ENCODE results near the gene CDH4.

CDH4 gene

GRCh38 chr20:61726979-61727378, 474.9 kb downstream of the CDH4 start:
- POLR2A ChIA-PET = no interaction called here
- CTCF ChIA-PET = no interaction called here
- TF ChIP-seq CTCF (IDR thresholded peaks at IDR 0.05; ENCODE audit: insufficient read depth, low read length, missing control alignments) = no peak
- no peak for DNase-seq (ENCODE audit: low read depth, low spot score)
- no peak overlapping the region for H3K4me3 ChIP-seq (ENCODE audit: low read depth, low read length)

DNA sequence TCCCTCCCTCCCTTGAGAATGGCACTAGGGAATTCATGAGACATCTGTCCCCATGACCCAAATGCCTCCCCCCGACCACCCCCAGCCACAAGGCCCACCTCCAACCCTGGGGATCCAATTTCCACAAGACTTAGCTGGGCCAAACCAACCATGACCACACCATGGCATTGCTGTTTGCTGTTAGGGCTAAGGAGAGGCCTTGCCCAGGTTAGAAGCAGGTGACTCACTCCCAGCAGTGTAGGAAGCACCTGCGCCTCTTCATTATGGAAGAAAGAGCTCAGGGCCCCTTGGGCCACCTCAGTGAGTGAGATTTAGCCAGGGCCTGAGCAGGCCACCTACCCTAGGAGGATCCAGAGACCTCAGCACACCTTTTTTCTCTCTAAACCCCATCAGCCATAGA, 475.7 kb downstream of the CDH4 start:
- TF ChIP-seq CTCF (IDR thresholded peaks at IDR 0.05; ENCODE audit: insufficient read depth, low read length, missing control alignments) = no peak
- no peak overlapping the region for H3K4me3 ChIP-seq (ENCODE audit: low read depth, low read length)
- no peak for DNase-seq (ENCODE audit: low read depth, low spot score)
- ChIA-PET POLR2A (no interaction called here), CTCF (no interaction called here)

- no peak overlapping the region for H3K4me3 ChIP-seq (ENCODE audit: low read depth, low read length)
- ChIA-PET POLR2A (no interaction called here), CTCF (no interaction called here)
- TF ChIP-seq CTCF (IDR thresholded peaks at IDR 0.05; ENCODE audit: insufficient read depth, low read length, missing control alignments) = no peak
- no peak for DNase-seq (ENCODE audit: low read depth, low spot score)
Observed at GRCh38 chr20:61728326-61728725, 476.3 kb downstream of the CDH4 start.

DNA sequence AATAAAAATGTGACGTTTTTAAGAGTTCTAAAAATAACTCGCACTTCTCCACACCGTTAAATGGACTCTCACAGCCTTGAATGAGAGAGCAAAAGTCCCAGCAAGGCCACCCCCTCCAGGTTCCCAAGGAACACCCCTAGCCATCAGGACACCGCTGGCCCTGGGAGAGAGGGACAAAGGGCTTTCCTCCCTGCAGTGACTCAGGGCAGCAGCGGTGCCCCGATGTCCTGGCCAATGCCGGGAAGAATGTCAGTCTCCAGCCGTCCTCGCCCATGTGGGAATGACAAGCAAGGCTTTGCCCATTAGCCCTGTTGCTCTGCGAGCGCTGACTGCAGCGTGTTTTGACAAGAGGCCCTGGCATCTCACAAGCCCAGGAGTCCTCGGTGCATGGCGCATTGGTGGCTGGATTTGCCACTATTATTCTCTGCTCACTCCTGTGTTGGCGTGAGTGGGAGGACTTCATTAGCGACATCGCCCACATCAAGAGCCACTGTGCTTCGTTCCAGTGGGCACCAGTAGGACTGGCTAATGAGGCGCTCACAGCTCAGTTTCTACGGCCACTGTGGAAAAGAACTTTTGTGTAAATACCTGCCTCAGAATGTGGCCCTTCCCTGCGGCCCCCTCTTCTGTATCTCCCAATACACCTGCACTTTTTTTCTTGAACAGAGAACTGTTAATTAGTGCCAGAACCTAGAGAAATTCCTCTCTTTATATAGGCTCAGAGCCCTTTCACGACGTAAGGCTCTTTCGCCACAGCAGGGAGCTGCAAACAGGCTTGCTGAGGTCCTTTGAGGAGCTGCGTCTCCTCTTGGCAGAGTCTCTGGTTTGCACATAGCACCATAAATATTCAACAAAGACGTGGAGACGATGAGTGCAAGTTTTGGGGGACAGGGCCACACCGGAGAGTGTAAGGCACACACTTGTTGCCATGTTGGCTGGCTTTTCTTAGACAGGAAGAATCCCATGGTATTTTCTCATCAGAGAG, 477.0 kb downstream of the CDH4 start:
- ChIA-PET CTCF (no interaction called here), POLR2A (no interaction called here)
- no peak for DNase-seq (ENCODE audit: low read depth, low spot score)
- H3K4me3 ChIP-seq (ENCODE audit: low read depth, low read length) = no peak overlapping the region
- no peak for TF ChIP-seq CTCF (IDR thresholded peaks at IDR 0.05; ENCODE audit: insufficient read depth, low read length, missing control alignments)

DNA sequence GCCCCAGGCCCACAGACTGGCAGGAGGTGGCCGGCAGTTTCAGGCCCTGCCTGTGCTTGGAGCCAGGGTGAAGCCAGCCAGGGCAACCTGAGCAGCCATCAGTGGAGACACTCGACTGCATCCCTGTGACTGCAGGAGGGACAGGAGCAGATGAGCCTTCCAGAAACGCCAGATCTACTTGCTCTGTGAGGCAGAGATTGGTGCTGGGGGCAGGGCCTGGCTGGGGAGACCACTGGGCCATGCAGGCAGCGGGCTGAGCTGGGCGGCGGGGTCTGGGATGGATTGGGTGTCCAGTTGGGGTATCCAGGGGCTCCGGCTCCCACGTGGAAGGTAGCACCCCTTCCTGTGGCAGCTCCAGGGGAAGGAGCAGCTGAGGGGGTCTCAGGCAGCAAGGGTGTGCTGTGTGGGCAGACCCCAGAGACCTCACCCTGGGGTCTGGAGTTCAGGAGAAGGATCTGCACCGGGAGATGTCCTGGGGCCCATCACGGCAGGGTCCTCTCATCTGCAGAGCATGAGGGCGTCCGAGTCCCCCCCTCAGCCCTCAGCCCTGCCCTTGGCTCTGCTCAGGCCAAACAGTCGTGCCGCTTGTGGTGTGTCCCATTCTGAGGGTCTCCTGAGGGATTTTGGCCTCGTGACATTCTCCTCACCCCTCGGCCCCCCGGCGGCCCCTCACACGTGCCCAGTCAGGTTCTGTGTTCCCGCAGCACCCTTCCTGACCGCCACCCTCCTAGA, 478.7 kb downstream of the CDH4 start:
- CTCF ChIA-PET = no interaction called here

More for the DNA sequence above, 478.7 kb downstream of the CDH4 start:
- POLR2A ChIA-PET = no interaction called here
- TF ChIP-seq CTCF (IDR thresholded peaks at IDR 0.05; ENCODE audit: insufficient read depth, low read length, missing control alignments) = no peak
- no peak overlapping the region for H3K4me3 ChIP-seq (ENCODE audit: low read depth, low read length)
- no peak for DNase-seq (ENCODE audit: low read depth, low spot score)

All from AG04449 (cell line).